HG03342 (cell line): ENCODE measurements around the gene ANGPTL4.

Experiments
- ATAC-seq: cut with Tn5 transposase; IDR thresholded peaks from one replicate; pipeline ENCODE4 v1.9.1; 2021; ENCODE audit warnings: mild to moderate bottlenecking, moderate library complexity; ENCODE audit not compliant: unreplicated experiment

ANGPTL4 gene

DNA sequence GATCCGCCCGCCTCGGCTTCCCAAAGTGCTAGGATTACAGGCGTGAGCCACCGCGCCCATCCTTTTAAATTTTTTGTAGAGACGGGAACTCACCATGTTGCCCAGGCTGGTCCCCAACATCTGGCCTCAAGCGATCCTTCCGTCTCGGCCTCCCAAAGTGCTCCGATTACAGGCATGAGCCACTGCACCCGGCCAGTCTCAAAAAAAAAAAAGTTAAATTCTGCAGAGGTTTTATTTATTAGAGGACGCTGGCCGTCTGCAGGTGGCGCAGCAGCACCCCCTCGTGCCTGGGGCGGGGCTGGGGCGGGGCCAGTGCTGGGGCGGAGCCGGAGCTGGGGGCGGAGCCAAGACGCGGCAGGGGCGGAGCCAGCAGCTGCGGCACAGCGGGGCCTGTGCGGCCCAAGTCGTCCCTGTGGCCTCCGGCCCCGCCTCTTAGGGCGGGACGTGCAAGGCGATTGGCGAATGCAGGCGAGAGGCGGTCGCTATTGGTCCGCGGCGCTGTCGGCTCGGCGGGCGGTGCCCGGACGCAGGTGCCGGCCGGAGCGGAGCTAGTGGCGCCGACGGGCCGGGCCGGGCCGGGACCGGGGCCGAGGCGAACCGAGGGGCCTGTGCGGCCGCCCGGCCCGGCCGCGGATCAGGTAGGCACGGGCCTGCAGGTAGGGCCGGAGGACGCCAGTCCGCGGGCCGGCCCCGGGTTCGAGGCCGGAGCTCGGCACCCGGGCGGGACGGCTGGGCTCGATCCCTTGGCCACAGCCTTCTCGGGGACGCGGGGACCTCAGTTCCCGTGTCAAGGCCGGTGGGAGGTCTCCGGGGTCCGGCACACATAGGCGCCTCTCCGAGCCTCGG is 49.1 kb downstream of the ANGPTL4 start, which contains the start of gene MARCHF2:
TSS of gene MARCHF2 (plus strand) at position 523 of the 846 bp plus-strand sequence. CDS start 8,536 bp downstream, outside the sequence.
- peak; percentile 98 for ATAC-seq

DNA sequence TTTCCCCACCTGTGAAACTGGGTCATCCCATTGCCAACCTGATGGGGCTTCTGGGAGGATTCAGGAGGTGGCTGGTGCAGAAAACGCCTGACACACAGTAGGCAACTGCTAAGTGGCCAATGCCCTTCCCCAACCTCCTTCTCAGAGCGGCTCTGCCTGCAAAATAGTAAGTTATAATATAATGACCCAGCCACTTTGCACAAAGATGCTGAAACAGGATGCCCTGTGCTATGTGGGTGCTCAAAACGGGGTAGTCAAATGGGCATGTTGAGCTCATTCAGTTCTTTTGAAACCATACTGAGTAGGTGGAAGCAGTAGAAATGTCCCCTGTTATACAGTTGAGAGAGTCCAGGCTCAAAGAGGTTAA is 49.7 kb downstream of the ANGPTL4 start:
- no peak for ATAC-seq

DNA sequence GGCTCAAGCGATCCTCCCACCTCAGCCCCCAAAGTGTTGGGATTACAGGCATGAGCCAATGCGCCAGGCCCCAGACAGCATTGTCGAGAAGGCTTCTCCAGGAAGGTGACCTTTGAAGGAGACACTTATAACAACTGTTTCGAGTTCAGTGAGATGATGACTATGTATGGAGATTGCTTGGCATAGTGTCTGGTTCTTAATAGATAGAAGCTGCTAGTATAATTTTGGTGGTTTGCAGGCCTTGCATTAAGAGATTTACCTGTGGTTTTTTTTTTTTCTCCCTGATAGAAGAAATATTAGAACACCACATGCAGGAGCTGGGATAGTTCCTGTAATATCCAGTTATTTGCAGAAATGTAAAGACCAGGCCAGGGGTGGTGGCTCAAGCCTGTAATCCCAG is 52.8 kb downstream of the ANGPTL4 start:
- no peak for ATAC-seq

DNA sequence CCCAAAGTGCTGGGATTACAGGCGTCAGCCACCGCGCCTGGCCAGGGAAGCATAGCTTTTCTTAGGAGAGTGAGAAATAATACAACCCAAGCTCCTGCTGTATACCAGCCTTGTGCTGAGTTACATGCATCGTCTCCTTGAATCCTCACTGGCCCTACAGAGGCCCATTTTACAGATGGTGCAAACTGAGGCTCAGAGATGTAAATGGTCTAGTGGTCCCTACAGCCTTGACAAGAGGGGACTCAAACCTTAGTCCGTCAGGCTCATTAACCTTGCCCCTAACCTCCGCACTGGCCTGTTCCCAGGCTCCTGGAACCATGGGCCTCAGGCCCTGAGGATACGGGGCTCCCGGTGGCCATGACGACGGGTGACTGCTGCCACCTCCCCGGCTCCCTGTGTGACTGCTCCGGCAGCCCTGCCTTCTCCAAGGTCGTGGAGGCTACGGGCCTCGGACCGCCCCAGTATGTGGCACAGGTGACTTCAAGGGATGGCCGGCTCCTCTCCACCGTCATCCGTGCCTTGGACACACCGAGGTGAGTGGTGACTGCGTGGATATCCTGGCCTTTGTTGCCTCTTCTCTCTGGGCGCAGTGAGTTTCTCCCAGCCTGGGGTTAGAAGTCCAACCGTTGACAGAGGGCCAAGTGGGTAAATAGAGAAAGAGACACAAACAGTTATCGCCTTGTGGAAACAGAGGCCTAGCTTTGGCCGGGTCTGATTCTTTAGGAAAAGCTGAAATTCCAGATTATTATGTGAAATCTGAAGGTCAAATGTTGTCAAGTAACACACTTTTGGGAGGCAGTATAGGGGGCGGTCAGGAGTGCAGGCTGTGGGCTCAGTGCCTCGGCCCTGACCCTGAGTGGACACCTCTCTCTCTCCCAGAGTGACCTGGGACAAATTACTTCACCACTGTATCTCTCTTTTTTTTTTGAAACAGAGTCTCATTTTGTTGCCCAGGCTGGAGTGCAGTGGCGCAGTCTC is 57.8 kb downstream of the ANGPTL4 start:
- no peak for ATAC-seq

DNA sequence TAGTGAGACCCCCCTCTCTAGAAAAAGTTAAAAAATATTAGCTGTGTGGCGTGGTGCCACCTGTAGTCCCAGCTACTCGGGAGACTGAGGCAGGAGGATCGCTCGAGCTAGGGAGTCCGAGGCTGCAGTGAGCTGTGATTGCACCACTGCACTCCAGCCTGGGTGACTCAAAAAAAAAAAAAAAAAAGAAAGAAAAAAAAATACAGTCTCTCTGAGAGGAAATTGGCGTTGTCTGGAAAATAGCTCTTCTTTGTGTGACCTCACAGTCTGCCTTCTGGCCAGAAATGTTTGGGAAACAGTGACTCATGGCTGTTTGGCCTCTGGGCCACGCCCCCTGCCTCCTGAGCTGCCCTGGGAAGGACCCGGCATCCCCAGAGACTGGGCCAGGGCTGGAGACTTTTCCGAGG is 59.9 kb downstream of the ANGPTL4 start:
- ATAC-seq, result no peak
